Mucosa of descending colon (tissue), 3 donors: ENCODE results near the gene PCSK5. TPM values are rescaled to one million over a fixed set of nuclear protein-coding genes. Genes with fewer than 3 reads are reported as not detected.
"Not testable (repeated sequence)": the region's sequence is repeated elsewhere in the genome, so short reads cannot be mapped to it uniquely, and the experiment has no call there.

ENCODE experiments used
- ATAC-seq: fragments of 200-7000 bp; cut with Tn5 transposase; one replicate; pipeline ENCODE4 v1.9.1; 2020; ENCODE audit warnings: mild to moderate bottlenecking, moderate library complexity
- DNase-seq, 3 donors: peaks; one replicate each; pipeline ENCODE4 v3.0.0-alpha.2; 2020
- H3K36me3 ChIP-seq: fragments of 200-600 bp; one replicate; pipeline ENCODE4 v1.8.0; 2021; ENCODE audit warnings: low read depth, mild to moderate bottlenecking
- H3K4me1 ChIP-seq: fragments of 200-600 bp; one replicate; pipeline ENCODE4 v1.8.0; 2021; ENCODE audit warnings: low read depth, mild to moderate bottlenecking
- H3K4me3 ChIP-seq: fragments of 200-600 bp; one replicate; pipeline ENCODE4 v1.8.0; 2021; ENCODE audit warnings: mild to moderate bottlenecking
- H3K9me3 ChIP-seq: fragments of 200-600 bp; one replicate; pipeline ENCODE4 v1.8.0; 2021; ENCODE audit warnings: mild to moderate bottlenecking
- CTCF ChIP-seq: fragments of 200-600 bp; IDR thresholded peaks from one replicate; pipeline ENCODE4 v1.8.0; 2022; ENCODE audit warnings: antibody characterized with exemption, mild to moderate bottlenecking
- intact Hi-C, 2 donors: fragments of 100-400 bp; cut with DNase I in 1 of 2; cut with micrococcal nuclease in 1 of 2; formaldehyde crosslinking; loops; one replicate each; pipeline versions ENCODE4 v1.11.0 to v1.11.1; 2022; cut with DNase I, micrococcal nuclease
- total RNA-seq, 3 donors: library from RNA; stranded (reverse); fragmentation: NEBNext Ultra II Directional in 2 of 3; extraction: Animal tissue kit (Norgen Biotek cat#: 25700) in 2 of 3; gene quantifications; one replicate each; pipeline versions ENCODE4 v1.2.1 to v1.2.4, GENCODE V29; 2021 to 2023
- donor health status: DM: no; HTN: no; CAD: no; lungs with moderate emphysema.
- donor health status: DM: no; HTN: no; CAD: no.
- donor health status: DM: no; HTN: yes; CAD: no.

The PCSK5 gene
- total RNA-seq, 3 donors from 2014 or later = 44.3 to 82.0 (median 53.3) TPM

GRCh38 chr9:76358628-76359280 lies 468.3 kb downstream of the PCSK5 start:
- H3K9me3 ChIP-seq = no peaks in the 10 kb centered on the region
- H3K36me3 ChIP-seq = no peaks in the 10 kb centered on the region
- H3K4me3 ChIP-seq = no peak overlapping the region
- ATAC-seq = no peak
- DNase-seq = no peak
- intact Hi-C loops = no loop called here
- TF ChIP-seq CTCF = no peak
- H3K4me1 ChIP-seq = peaks cover 11% of the 10 kb centered on the region

DNA sequence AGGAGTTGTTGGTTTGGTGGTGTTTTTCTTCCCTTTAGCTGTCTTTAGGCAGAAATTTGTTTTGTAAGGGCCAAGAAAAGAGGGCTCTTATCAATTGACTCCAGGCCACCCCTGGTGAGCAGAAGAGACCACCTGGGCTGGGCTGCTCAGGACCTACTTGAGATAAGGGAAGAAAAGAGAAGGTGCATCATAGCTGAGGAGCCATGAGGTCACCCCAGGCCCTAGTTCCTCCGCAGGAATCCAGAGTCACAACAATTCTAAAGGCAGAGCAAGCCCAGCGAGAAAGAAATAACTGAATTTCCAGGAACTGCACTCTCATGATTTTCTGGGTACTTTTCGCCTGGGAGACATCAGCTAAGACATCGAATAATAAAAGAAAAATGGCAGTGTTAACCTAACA lies 468.9 kb downstream of the PCSK5 start:
- no peak for DNase-seq
- no peak for ATAC-seq
- intact Hi-C loops = no loop called here
- TF ChIP-seq CTCF = no peak
- Histone ChIP-seq H3K4me3 (no peak overlapping the region), H3K36me3 (no peaks in the 10 kb centered on the region), H3K9me3 (no peaks in the 10 kb centered on the region), H3K4me1 (peaks cover 11% of the 10 kb centered on the region)

DNA sequence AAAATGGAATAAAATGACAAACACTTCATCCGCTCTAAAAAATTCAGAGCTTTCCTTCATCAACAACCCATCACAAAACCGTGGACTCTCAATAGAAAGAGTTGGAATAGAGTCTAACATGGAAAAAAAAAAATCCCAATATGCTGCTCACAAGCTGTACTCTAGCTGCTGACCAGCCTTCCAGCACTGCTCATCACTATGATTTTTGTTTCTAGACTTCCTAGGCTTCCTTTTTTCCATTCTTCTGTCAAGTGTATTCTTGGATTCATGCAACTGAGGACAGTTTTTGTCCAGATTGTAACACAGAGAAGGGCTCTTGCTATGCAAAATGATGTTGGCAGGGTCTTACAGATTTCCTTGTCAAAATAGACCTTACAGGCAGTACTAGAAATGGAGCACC lies 469.3 kb downstream of the PCSK5 start:
- no peak for TF ChIP-seq CTCF
- Histone ChIP-seq H3K4me1 (peaks cover 11% of the 10 kb centered on the region), H3K4me3 (no peak overlapping the region)

GRCh38 chr9:76362332-76363031 lies 472.0 kb downstream of the PCSK5 start:
- H3K9me3 ChIP-seq, H3K36me3 ChIP-seq, intact Hi-C loops, H3K4me3 ChIP-seq: not testable (repeated sequence)
- DNase-seq (peak in 2 of 3 donors; percentile 50 to 58), ATAC-seq (peak; percentile 20)
- peaks cover 11% of the 10 kb centered on the region for H3K4me1 ChIP-seq

More for the DNA sequence above, 469.3 kb downstream of the PCSK5 start:
- no peaks in the 10 kb centered on the region for H3K36me3 ChIP-seq
- no peak for ATAC-seq
- no peak for DNase-seq
- intact Hi-C loops = no loop called here
- H3K9me3 ChIP-seq = no peaks in the 10 kb centered on the region

GRCh38 chr9:76363032-76363395 lies 472.5 kb downstream of the PCSK5 start:
- Histone ChIP-seq H3K4me3 (no peak overlapping the region), H3K9me3 (no peaks in the 10 kb centered on the region), H3K36me3 (no peaks in the 10 kb centered on the region), H3K4me1 (peaks cover 11% of the 10 kb centered on the region)
- no peak for ATAC-seq
- TF ChIP-seq CTCF = no peak
- intact Hi-C loops = no loop called here
- no peak for DNase-seq

DNA sequence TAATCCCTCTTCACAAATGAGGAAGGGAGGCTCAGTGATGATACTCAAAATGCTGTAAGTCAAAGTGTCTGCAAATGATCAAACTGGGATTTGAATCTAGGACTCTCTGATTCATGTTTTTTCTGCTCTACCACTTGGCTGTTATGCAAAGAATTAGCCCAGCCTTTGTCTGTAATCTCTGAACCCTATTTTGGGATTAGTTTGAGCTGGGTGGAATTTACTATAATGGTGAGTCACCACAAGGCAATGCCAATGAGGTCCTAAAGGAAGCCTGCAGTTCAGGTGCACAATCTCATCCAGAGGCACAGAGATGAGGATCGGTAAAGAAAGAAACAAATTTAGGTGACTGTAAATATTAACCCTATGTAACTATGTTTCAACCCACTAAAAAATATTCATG lies 474.6 kb downstream of the PCSK5 start:
- no peak overlapping the region for H3K4me3 ChIP-seq
- H3K9me3 ChIP-seq = no peaks in the 10 kb centered on the region
- TF ChIP-seq CTCF = no peak
- ATAC-seq (peak; percentile 69), DNase-seq (no peak)
- peaks cover 26% of the 10 kb centered on the region for H3K4me1 ChIP-seq
- intact Hi-C loops = no loop called here
- H3K36me3 ChIP-seq = no peaks in the 10 kb centered on the region
